NB4 (cell line): Measurements from ENCODE around the gene CCN2.

Experiments
- DNase-seq: peaks from one replicate; pipeline ENCODE4 v3.0.0; 2010; ENCODE audit warnings: low read depth
- H3K4me3 ChIP-seq: one replicate; pipeline ENCODE4 v1.5.1; 2011; ENCODE audit warnings: mild to moderate bottlenecking, low read depth, low read length, moderate library complexity
- MYC ChIP-seq: IDR thresholded peaks from 2 replicates; pipeline ENCODE4 v1.6.1; 2011; ENCODE audit warnings: low read depth, low read length
- POLR2A ChIP-seq: IDR thresholded peaks from 2 replicates; pipeline ENCODE4 v1.6.1; 2011; ENCODE audit warnings: mild to moderate bottlenecking; ENCODE audit not compliant: insufficient read length; ENCODE audit errors: extremely low read depth
- TF ChIP-seq, protein P1 (sequence below): IDR thresholded peaks from 2 replicates; pipeline ENCODE4 v1.6.1; 2011; ENCODE audit warnings: low read depth, low read length
- TF ChIP-seq, protein P2 (sequence below): IDR thresholded peaks from one replicate; pipeline ENCODE4 v1.5.1; 2012; ENCODE audit warnings: low read depth, low read length

The CCN2 gene

DNA sequence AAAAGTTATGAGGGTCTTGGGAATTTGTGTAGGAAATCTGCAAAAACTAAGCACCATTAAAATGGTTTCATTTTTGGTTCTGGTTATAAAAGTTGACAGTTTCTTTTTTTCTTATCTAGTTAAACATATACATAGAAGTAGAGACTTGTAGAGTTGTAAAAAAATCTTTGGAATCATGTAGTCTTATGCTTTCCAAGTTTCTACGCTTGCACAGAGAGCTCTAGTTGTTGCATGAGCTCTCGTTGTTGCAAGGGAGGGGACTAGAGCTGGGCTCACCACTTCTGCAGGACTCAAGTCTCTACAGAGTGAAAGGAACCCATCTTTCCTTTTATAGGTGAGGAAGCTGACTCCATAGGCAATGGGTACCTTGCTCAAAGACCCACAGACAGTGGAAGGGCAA, 21.6 kb upstream of the CCN2 start:
- no peak for DNase-seq
- no peak overlapping the region for H3K4me3 ChIP-seq
- TF ChIP-seq MYC (no peak), POLR2A (no peak)
- TF ChIP-seq, protein P1, sequence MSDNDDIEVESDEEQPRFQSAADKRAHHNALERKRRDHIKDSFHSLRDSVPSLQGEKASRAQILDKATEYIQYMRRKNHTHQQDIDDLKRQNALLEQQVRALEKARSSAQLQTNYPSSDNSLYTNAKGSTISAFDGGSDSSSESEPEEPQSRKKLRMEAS = no peak
- TF ChIP-seq, protein P2, sequence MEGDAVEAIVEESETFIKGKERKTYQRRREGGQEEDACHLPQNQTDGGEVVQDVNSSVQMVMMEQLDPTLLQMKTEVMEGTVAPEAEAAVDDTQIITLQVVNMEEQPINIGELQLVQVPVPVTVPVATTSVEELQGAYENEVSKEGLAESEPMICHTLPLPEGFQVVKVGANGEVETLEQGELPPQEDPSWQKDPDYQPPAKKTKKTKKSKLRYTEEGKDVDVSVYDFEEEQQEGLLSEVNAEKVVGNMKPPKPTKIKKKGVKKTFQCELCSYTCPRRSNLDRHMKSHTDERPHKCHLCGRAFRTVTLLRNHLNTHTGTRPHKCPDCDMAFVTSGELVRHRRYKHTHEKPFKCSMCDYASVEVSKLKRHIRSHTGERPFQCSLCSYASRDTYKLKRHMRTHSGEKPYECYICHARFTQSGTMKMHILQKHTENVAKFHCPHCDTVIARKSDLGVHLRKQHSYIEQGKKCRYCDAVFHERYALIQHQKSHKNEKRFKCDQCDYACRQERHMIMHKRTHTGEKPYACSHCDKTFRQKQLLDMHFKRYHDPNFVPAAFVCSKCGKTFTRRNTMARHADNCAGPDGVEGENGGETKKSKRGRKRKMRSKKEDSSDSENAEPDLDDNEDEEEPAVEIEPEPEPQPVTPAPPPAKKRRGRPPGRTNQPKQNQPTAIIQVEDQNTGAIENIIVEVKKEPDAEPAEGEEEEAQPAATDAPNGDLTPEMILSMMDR = no peak

DNA sequence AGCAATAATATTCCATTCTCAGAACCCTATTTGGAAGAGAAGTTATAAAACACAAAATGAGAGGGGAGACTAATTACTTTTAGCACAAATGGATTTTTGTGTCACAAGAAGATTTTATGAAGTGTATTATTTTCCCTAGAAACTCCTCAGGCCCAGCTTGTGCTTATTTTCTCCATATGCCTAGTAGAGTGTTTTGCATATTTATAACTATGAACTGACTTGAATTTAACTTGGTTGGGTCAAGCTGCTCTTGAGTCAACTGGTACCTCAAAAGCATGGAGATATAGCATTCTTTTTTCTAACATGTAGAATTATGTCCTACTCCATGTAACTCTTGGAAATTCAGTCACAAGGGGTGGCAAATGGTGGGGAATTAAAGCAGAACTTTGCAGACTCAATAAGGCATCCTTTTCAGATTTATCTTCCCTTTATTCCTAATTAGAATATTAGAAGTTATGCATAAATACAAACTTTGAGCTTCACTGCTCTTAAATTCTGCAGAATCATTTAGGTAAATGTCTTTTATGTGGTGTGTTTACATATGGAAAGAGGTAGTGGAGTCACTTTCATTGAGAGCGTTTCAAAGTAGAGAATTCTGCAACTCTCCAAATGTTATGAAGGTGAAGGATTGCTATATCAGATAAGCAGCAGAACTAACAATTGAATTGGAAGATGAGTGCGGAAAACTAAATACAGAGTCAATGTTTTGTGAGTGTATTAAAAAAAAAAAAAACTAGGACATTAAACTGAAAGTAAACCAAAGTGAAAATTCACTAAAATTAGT, 19.1 kb upstream of the CCN2 start:
- H3K4me3 ChIP-seq = no peak overlapping the region
- no peak for TF ChIP-seq POLR2A
- TF ChIP-seq, protein P2 = no peak
- TF ChIP-seq, protein P1 = no peak
- TF ChIP-seq MYC = no peak
- DNase-seq = no peak

DNA sequence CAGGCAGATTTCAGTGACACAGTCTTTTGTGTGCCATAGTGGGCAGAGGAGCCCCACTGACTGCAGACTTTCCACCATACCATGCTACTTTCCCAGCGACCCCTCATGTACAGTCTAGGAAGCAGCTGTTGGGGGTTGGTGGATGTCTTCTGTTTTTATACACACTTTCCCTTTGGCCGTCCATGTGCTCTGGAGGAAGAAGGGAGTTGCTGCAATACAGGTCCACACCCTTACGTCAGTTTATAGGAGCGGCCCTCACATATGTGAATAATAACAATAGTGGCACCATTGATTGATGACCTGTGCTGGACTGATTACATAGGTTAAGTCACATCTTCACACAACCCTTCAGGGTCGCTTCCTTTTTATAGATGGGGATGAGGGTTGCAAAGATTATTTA, 17.5 kb upstream of the CCN2 start:
- DNase-seq = no peak
- H3K4me3 ChIP-seq = no peak overlapping the region
- TF ChIP-seq, protein P1 = no peak
- no peak for TF ChIP-seq POLR2A
- no peak for TF ChIP-seq MYC
- TF ChIP-seq, protein P2 = no peak

DNA sequence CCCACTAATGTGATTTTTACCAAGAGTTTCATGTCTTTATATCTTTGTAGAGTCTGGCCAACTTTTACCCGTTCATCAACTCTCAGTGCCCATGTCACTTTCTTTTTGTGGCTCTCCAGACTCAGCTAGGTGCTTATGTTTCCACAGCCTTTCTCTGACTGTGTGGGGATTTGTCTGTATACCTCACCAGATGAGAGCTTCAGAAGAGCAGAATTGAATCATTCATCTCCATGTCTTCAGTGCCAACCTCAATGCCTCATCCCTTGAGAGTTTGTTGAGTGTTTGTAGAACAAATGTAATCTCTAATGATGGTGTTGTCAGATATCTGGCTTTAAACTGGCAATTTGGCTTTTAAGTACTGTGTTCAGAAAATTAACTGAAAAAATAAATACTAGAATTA, 16.8 kb upstream of the CCN2 start:
- no peak overlapping the region for H3K4me3 ChIP-seq
- TF ChIP-seq, protein P1 = no peak
- no peak for TF ChIP-seq POLR2A
- no peak for TF ChIP-seq MYC
- TF ChIP-seq, protein P2 = no peak
- DNase-seq = no peak

DNA sequence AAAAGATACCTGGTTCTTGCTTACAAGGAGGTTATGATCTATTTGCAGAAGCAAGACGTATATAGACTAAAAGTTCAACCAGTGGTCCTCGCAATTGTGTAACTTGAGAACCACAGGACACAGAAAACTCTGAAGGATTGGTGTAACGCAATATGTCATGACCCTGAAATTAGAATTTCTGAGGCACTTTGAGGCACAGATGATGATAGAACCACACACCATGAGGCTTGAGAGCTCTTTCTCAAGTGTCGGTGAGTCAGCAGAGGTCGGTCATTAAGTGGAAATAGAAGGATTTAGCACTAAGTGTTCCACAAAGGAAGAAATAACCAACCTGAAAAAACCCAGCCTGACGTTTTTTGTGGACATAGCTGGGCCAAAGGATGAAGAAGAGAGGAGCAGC, 15.3 kb upstream of the CCN2 start:
- H3K4me3 ChIP-seq = no peak overlapping the region
- TF ChIP-seq, protein P2 = no peak
- TF ChIP-seq, protein P1 = no peak
- TF ChIP-seq POLR2A (no peak), MYC (no peak)
- peak; percentile 7 for DNase-seq

DNA sequence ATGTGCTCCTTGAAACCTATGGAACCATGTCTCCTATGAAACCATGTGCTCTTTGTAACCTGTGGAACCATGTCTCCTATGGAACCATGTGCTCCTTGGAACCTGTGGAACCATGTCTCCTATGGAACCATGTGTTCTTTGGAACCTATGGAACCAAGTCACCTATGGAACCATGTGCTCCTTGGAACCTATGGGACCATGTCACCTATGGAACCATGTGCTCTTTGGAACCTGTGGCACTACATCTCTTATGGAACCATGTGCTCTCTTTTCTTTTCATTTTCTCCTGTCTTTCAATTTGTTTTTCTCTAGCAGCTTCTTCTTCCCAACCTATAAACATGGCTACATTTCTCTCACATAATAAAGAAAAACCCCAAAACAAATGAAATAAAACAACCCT, 11.9 kb upstream of the CCN2 start:
- DNase-seq = no peak
- TF ChIP-seq MYC = no peak
- TF ChIP-seq, protein P1 = peak; percentile 69
- H3K4me3 ChIP-seq = no peak overlapping the region
